Measurements from ENCODE around the gene CCK.
"Not testable (repeated sequence)": the region's sequence is repeated elsewhere in the genome, so short reads cannot be mapped to it uniquely, and the experiment has no call there.

CCK gene

GRCh38 chr3:42289026-42289425 is 23.0 kb upstream of the CCK start:
- no peak overlapping the region for H3K4me3 ChIP-seq (ENCODE audit: low read depth in 1 of 2, low read length in 2 of 2)
- H3K9ac ChIP-seq (ENCODE audit: low read length), result no peak overlapping the region
- H3K27ac ChIP-seq (ENCODE audit: low read depth, low read length), result no peak overlapping the region

GRCh38 chr3:42288385-42288784 is 22.4 kb upstream of the CCK start:
- Histone ChIP-seq H3K9ac (ENCODE audit: low read length) (no peak overlapping the region), H3K27ac (ENCODE audit: low read depth, low read length) (no peak overlapping the region), H3K27me3 (ENCODE audit: control insufficient read depth in 1 of 2, insufficient read depth in 2 of 2, low read length in 2 of 2) (no peaks in the 10 kb centered on the region), H3K9me3 (ENCODE audit: low read length) (no peaks in the 10 kb centered on the region), H3K36me3 (ENCODE audit: insufficient read depth, low read length) (no peaks in the 10 kb centered on the region), H3K4me3 (ENCODE audit: low read depth in 1 of 2, low read length in 2 of 2) (no peak overlapping the region), H3K4me1 (ENCODE audit: insufficient read depth, low read length) (no peaks in the 10 kb centered on the region)

More at GRCh38 chr3:42289026-42289425, 23.0 kb upstream of the CCK start:
- Histone ChIP-seq H3K36me3 (ENCODE audit: insufficient read depth, low read length) (no peaks in the 10 kb centered on the region), H3K9me3 (ENCODE audit: low read length) (no peaks in the 10 kb centered on the region), H3K4me1 (ENCODE audit: insufficient read depth, low read length) (no peaks in the 10 kb centered on the region), H3K27me3 (ENCODE audit: control insufficient read depth in 1 of 2, insufficient read depth in 2 of 2, low read length in 2 of 2) (no peaks in the 10 kb centered on the region)

GRCh38 chr3:42287423-42287822 is 21.4 kb upstream of the CCK start:
- not testable (repeated sequence) for H3K9me3 ChIP-seq (ENCODE audit: low read length); H3K36me3 ChIP-seq (ENCODE audit: insufficient read depth, low read length); H3K4me3 ChIP-seq (ENCODE audit: low read depth in 1 of 2, low read length in 2 of 2); H3K27ac ChIP-seq (ENCODE audit: low read depth, low read length); H3K27me3 ChIP-seq (ENCODE audit: control insufficient read depth in 1 of 2, insufficient read depth in 2 of 2, low read length in 2 of 2); H3K9ac ChIP-seq (ENCODE audit: low read length); H3K4me1 ChIP-seq (ENCODE audit: insufficient read depth, low read length)

GRCh38 chr3:42277676-42278075 is 11.7 kb upstream of the CCK start:
- Histone ChIP-seq H3K27me3 (ENCODE audit: control insufficient read depth in 1 of 2, insufficient read depth in 2 of 2, low read length in 2 of 2) (no peaks in the 10 kb centered on the region), H3K9ac (ENCODE audit: low read length) (no peak overlapping the region), H3K4me1 (ENCODE audit: insufficient read depth, low read length) (peaks cover 34% of the 10 kb centered on the region), H3K27ac (ENCODE audit: low read depth, low read length) (peak overlapping the region; percentile 4), H3K36me3 (ENCODE audit: insufficient read depth, low read length) (no peaks in the 10 kb centered on the region), H3K9me3 (ENCODE audit: low read length) (no peaks in the 10 kb centered on the region), H3K4me3 (ENCODE audit: low read depth in 1 of 2, low read length in 2 of 2) (no peak overlapping the region)

GRCh38 chr3:42276141-42277132 is 10.5 kb upstream of the CCK start:
- Histone ChIP-seq H3K27ac (ENCODE audit: low read depth, low read length) (no peak overlapping the region), H3K9ac (ENCODE audit: low read length) (no peak overlapping the region), H3K27me3 (ENCODE audit: control insufficient read depth in 1 of 2, insufficient read depth in 2 of 2, low read length in 2 of 2) (no peaks in the 10 kb centered on the region), H3K9me3 (ENCODE audit: low read length) (no peaks in the 10 kb centered on the region), H3K4me1 (ENCODE audit: insufficient read depth, low read length) (peaks cover 34% of the 10 kb centered on the region), H3K36me3 (ENCODE audit: insufficient read depth, low read length) (no peaks in the 10 kb centered on the region), H3K4me3 (ENCODE audit: low read depth in 1 of 2, low read length in 2 of 2) (no peak overlapping the region)

GRCh38 chr3:42275217-42275616 is 9.2 kb upstream of the CCK start:
- H3K9me3 ChIP-seq (ENCODE audit: low read length), result no peaks in the 10 kb centered on the region
- H3K27me3 ChIP-seq (ENCODE audit: control insufficient read depth in 1 of 2, insufficient read depth in 2 of 2, low read length in 2 of 2), result no peaks in the 10 kb centered on the region
- H3K4me3 ChIP-seq (ENCODE audit: low read depth in 1 of 2, low read length in 2 of 2), result no peak overlapping the region
- no peak overlapping the region for H3K9ac ChIP-seq (ENCODE audit: low read length)
- H3K27ac ChIP-seq (ENCODE audit: low read depth, low read length), result no peak overlapping the region
- peaks cover 34% of the 10 kb centered on the region for H3K4me1 ChIP-seq (ENCODE audit: insufficient read depth, low read length)
- no peaks in the 10 kb centered on the region for H3K36me3 ChIP-seq (ENCODE audit: insufficient read depth, low read length)

- Histone ChIP-seq H3K27ac (ENCODE audit: low read depth, low read length) (no peak overlapping the region), H3K36me3 (ENCODE audit: insufficient read depth, low read length) (no peaks in the 10 kb centered on the region), H3K27me3 (ENCODE audit: control insufficient read depth in 1 of 2, insufficient read depth in 2 of 2, low read length in 2 of 2) (no peaks in the 10 kb centered on the region), H3K4me1 (ENCODE audit: insufficient read depth, low read length) (peaks cover 26% of the 10 kb centered on the region), H3K4me3 (ENCODE audit: low read depth in 1 of 2, low read length in 2 of 2) (no peak overlapping the region), H3K9ac (ENCODE audit: low read length) (no peak overlapping the region), H3K9me3 (ENCODE audit: low read length) (no peaks in the 10 kb centered on the region)
Measured at GRCh38 chr3:42274266-42274665, 8.3 kb upstream of the CCK start.

GRCh38 chr3:42273361-42273760 is 7.4 kb upstream of the CCK start:
- Histone ChIP-seq H3K4me1 (ENCODE audit: insufficient read depth, low read length) (peaks cover 17% of the 10 kb centered on the region), H3K4me3 (ENCODE audit: low read depth in 1 of 2, low read length in 2 of 2) (no peak overlapping the region), H3K9me3 (ENCODE audit: low read length) (no peaks in the 10 kb centered on the region), H3K27me3 (ENCODE audit: control insufficient read depth in 1 of 2, insufficient read depth in 2 of 2, low read length in 2 of 2) (no peaks in the 10 kb centered on the region), H3K27ac (ENCODE audit: low read depth, low read length) (no peak overlapping the region), H3K36me3 (ENCODE audit: insufficient read depth, low read length) (no peaks in the 10 kb centered on the region), H3K9ac (ENCODE audit: low read length) (no peak overlapping the region)

- peaks cover 2% of the 10 kb centered on the region for H3K4me1 ChIP-seq (ENCODE audit: insufficient read depth, low read length)
- H3K36me3 ChIP-seq (ENCODE audit: insufficient read depth, low read length), result no peaks in the 10 kb centered on the region
- H3K27me3 ChIP-seq (ENCODE audit: control insufficient read depth in 1 of 2, insufficient read depth in 2 of 2, low read length in 2 of 2), result no peaks in the 10 kb centered on the region
- no peak overlapping the region for H3K9ac ChIP-seq (ENCODE audit: low read length)
- no peak overlapping the region for H3K27ac ChIP-seq (ENCODE audit: low read depth, low read length)
- no peak overlapping the region for H3K4me3 ChIP-seq (ENCODE audit: low read depth in 1 of 2, low read length in 2 of 2)
- no peaks in the 10 kb centered on the region for H3K9me3 ChIP-seq (ENCODE audit: low read length)
Measured at GRCh38 chr3:42271786-42272185, 5.8 kb upstream of the CCK start.

- no peaks in the 10 kb centered on the region for H3K36me3 ChIP-seq (ENCODE audit: insufficient read depth, low read length)
- peaks cover 0 to 4% of the 10 kb centered on the region in 2 donors for H3K27me3 ChIP-seq (ENCODE audit: control insufficient read depth in 1 of 2, insufficient read depth in 2 of 2, low read length in 2 of 2)
Measured at GRCh38 chr3:42270561-42270960, 4.6 kb upstream of the CCK start.

GRCh38 chr3:42269647-42270046 is 3.7 kb upstream of the CCK start:
- H3K9me3 ChIP-seq (ENCODE audit: low read length), result no peaks in the 10 kb centered on the region
- no peak overlapping the region for H3K4me3 ChIP-seq (ENCODE audit: low read depth in 1 of 2, low read length in 2 of 2)
- no peaks in the 10 kb centered on the region for H3K36me3 ChIP-seq (ENCODE audit: insufficient read depth, low read length)
- no peak overlapping the region for H3K9ac ChIP-seq (ENCODE audit: low read length)
- peaks cover 2 to 13% of the 10 kb centered on the region in 2 donors for H3K27me3 ChIP-seq (ENCODE audit: control insufficient read depth in 1 of 2, insufficient read depth in 2 of 2, low read length in 2 of 2)
- H3K4me1 ChIP-seq (ENCODE audit: insufficient read depth, low read length), result peaks cover 7% of the 10 kb centered on the region
- H3K27ac ChIP-seq (ENCODE audit: low read depth, low read length), result no peak overlapping the region

More at GRCh38 chr3:42270561-42270960, 4.6 kb upstream of the CCK start:
- H3K9me3 ChIP-seq (ENCODE audit: low read length), result no peaks in the 10 kb centered on the region
- H3K9ac ChIP-seq (ENCODE audit: low read length), result no peak overlapping the region
- H3K27ac ChIP-seq (ENCODE audit: low read depth, low read length), result no peak overlapping the region
- no peaks in the 10 kb centered on the region for H3K4me1 ChIP-seq (ENCODE audit: insufficient read depth, low read length)
- no peak overlapping the region for H3K4me3 ChIP-seq (ENCODE audit: low read depth in 1 of 2, low read length in 2 of 2)

- no peak overlapping the region for H3K4me3 ChIP-seq (ENCODE audit: low read depth in 1 of 2, low read length in 2 of 2)
- H3K9ac ChIP-seq (ENCODE audit: low read length), result no peak overlapping the region
- no peaks in the 10 kb centered on the region for H3K36me3 ChIP-seq (ENCODE audit: insufficient read depth, low read length)
- no peaks in the 10 kb centered on the region for H3K9me3 ChIP-seq (ENCODE audit: low read length)
- peaks cover 20 to 31% of the 10 kb centered on the region in 2 donors for H3K27me3 ChIP-seq (ENCODE audit: control insufficient read depth in 1 of 2, insufficient read depth in 2 of 2, low read length in 2 of 2)
- no peak overlapping the region for H3K27ac ChIP-seq (ENCODE audit: low read depth, low read length)
- H3K4me1 ChIP-seq (ENCODE audit: insufficient read depth, low read length), result peaks cover 14% of the 10 kb centered on the region
Measured at GRCh38 chr3:42267878-42268277, 1.9 kb upstream of the CCK start.
